A549 (cell line): Measurements from ENCODE around the gene ALDH3B1. TPM values are rescaled to one million over a fixed set of nuclear protein-coding genes. Genes with fewer than 3 reads are reported as not detected.

Experiments used
- ATOH8 ChIP-seq: fragments of 250-450 bp; sonication (Bioruptor Pico); IDR thresholded peaks from 2 replicates; pipeline ENCODE4 v1.5.0; 2020; ENCODE audit warnings: low read depth, mild to moderate bottlenecking, moderate library complexity
- BHLHE40 ChIP-seq: IDR thresholded peaks from 2 replicates; pipeline ENCODE4 v1.6.1; 2012; ENCODE audit warnings: low read depth, low read length, inconsistent platforms
- CBX2 ChIP-seq: fragments of 200-600 bp; sonication (generic); IDR thresholded peaks from 2 replicates; pipeline ENCODE4 v1.6.1; 2016; ENCODE audit warnings: low read depth, mild to moderate bottlenecking, borderline replicate concordance
- CHD2 ChIP-seq: fragments of 150-350 bp; IDR thresholded peaks from 2 replicates; pipeline ENCODE4 v1.6.1; 2014; ENCODE audit warnings: low read length; ENCODE audit not compliant: partially characterized antibody
- EHMT2 ChIP-seq: fragments of 200-600 bp; sonication (generic); IDR thresholded peaks from 2 replicates; pipeline ENCODE4 v1.6.1; 2016; ENCODE audit warnings: antibody characterized with exemption, low read depth, mild to moderate bottlenecking, moderate library complexity
- ELK1 ChIP-seq: fragments of 150-350 bp; IDR thresholded peaks from 2 replicates; pipeline ENCODE4 v1.6.1; 2014; ENCODE audit warnings: low read depth, mild to moderate bottlenecking, low read length
- ESRRA ChIP-seq: fragments of 150-350 bp; IDR thresholded peaks from 2 replicates; pipeline ENCODE4 v1.6.1; 2014; ENCODE audit warnings: mild to moderate bottlenecking, low read length, borderline replicate concordance
- HOXA7 ChIP-seq: fragments of 250-450 bp; sonication (Bioruptor Pico); IDR thresholded peaks from 2 replicates; pipeline ENCODE4 v1.5.0; 2020; ENCODE audit warnings: mild to moderate bottlenecking, moderate library complexity
- HOXB13 ChIP-seq: fragments of 250-450 bp; sonication (Bioruptor Pico); IDR thresholded peaks from 2 replicates; pipeline ENCODE4 v1.5.0; 2020; ENCODE audit warnings: low read depth, mild to moderate bottlenecking, moderate library complexity
- JUN ChIP-seq, 2 experiments: fragments of >200 bp; sonication (Bioruptor Twin); formaldehyde crosslinking; IDR thresholded peaks; 2 replicates in 1 of 2; 3 replicates in 1 of 2; pipeline ENCODE4 v1.6.1; 2016 to 2017
- JUNB ChIP-seq: fragments of >200 bp; sonication (Bioruptor Twin); formaldehyde crosslinking; IDR thresholded peaks from 2 replicates; pipeline ENCODE4 v1.6.1; 2016
- KDM5A ChIP-seq: fragments of 200-600 bp; sonication (generic); IDR thresholded peaks from 2 replicates; pipeline ENCODE4 v1.6.1; 2016; ENCODE audit warnings: antibody characterized with exemption, mild to moderate bottlenecking
- NFE2L2 ChIP-seq: fragments of 150-350 bp; conservative IDR thresholded peaks from 2 replicates; pipeline ENCODE4 v1.6.1; 2014; ENCODE audit warnings: low read length
- PHF8 ChIP-seq: fragments of 200-600 bp; sonication (generic); IDR thresholded peaks from 2 replicates; pipeline ENCODE4 v1.6.1; 2016; ENCODE audit warnings: low read depth, mild to moderate bottlenecking, antibody characterized with exemption, moderate library complexity, borderline replicate concordance
- POLR2A ChIP-seq: IDR thresholded peaks from 2 replicates; pipeline ENCODE4 v1.6.1; 2012; ENCODE audit warnings: mild to moderate bottlenecking, low read length
- POLR2AphosphoS2 ChIP-seq: conservative IDR thresholded peaks from 2 replicates; pipeline ENCODE4 v1.6.1; 2012; ENCODE audit warnings: low read length, improper control_type of control experiment, inconsistent platforms
- RAD21 ChIP-seq, 2 experiments: fragments of >200 bp in 1 of 2; sonication (Bioruptor Twin) in 1 of 2; formaldehyde crosslinking in 1 of 2; IDR thresholded peaks in 1 of 2; conservative IDR thresholded peaks in 1 of 2; 2 replicates in 1 of 2; 3 replicates in 1 of 2; pipeline ENCODE4 v1.6.1; 2012 to 2018; ENCODE audit warnings: inconsistent platforms in 1 of 2
- RCOR1 ChIP-seq: fragments of 150-350 bp; IDR thresholded peaks from 2 replicates; pipeline ENCODE4 v1.6.1; 2014; ENCODE audit warnings: antibody characterized with exemption, low read length, low read depth
- REST ChIP-seq: fragments of 200-600 bp; sonication (generic); IDR thresholded peaks from 2 replicates; pipeline ENCODE4 v1.6.1; 2016; ENCODE audit warnings: antibody characterized with exemption, mild to moderate bottlenecking, moderate library complexity
- SMC3 ChIP-seq: fragments of >200 bp; sonication (Bioruptor Twin); formaldehyde crosslinking; IDR thresholded peaks from 3 replicates; pipeline ENCODE4 v1.6.1; 2018; ENCODE audit warnings: inconsistent platforms
- SREBF2 ChIP-seq: fragments of 450-650 bp; IDR thresholded peaks from 2 replicates; pipeline ENCODE4 v1.6.1; 2014; ENCODE audit warnings: mild to moderate bottlenecking, moderate library complexity
- ZNF302 ChIP-seq: fragments of 250-450 bp; sonication (Bioruptor Pico); IDR thresholded peaks from 2 replicates; pipeline ENCODE4 v1.9.0; 2021; ENCODE audit warnings: inconsistent platforms, mild to moderate bottlenecking, moderate library complexity
- polyA plus RNA-seq, 4 experiments: library from polyadenylated mRNA; depleted of rRNA in 3 of 4; stranded (reverse); fragments of >200 nt; fragmentation: RNase III in 1 of 4; extraction: RNeasy Plus Mini Kit Qiagen cat#74134 plus additional on column Dnase treatment in 1 of 4; gene quantifications; 2 replicates in 3 of 4; 3 replicates in 1 of 4; pipeline ENCODE4 v1.2.3, GENCODE V29; 2011 to 2017
- TF ChIP-seq, protein P1 (sequence below): fragments of >200 bp; sonication (Bioruptor Twin); formaldehyde crosslinking; IDR thresholded peaks from 2 replicates; pipeline ENCODE4 v1.6.1; 2016

Gene ALDH3B1
- polyA plus RNA-seq, 2 of the 4 experiments (the other 2 are of a cell fraction) = 93.7 to 130 TPM

GRCh38 chr11:68008381-68009337 lies 1.5 kb upstream of the ALDH3B1 start (continued):
- TF ChIP-seq REST = no peak
- no peak for TF ChIP-seq HOXB13
- TF ChIP-seq BHLHE40 = no peak
- no peak for TF ChIP-seq SMC3
- TF ChIP-seq HOXA7 = no peak
- no peak for TF ChIP-seq POLR2AphosphoS2
- no peak for TF ChIP-seq JUNB
- TF ChIP-seq NFE2L2 = no peak
- TF ChIP-seq CHD2 = no peak
- TF ChIP-seq ELK1 = no peak
- TF ChIP-seq JUN (IDR thresholded peaks at IDR 0.05) = peak in 1 of 2 experiments; percentile 56; a peak in 2 of 5 replicates
- no peak for TF ChIP-seq ZNF302 (CRISPR knock-in tag)
- no peak for TF ChIP-seq RAD21 (conservative IDR thresholded peaks at IDR 0.05 in 1 of 2, IDR thresholded peaks at IDR 0.05 in 1 of 2)
- TF ChIP-seq, protein P1, sequence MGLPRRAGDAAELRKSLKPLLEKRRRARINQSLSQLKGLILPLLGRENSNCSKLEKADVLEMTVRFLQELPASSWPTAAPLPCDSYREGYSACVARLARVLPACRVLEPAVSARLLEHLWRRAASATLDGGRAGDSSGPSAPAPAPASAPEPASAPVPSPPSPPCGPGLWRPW = no peak
- TF ChIP-seq SREBF2 = no peak
- no peak for TF ChIP-seq POLR2A
- TF ChIP-seq PHF8 = no peak
- no peak for TF ChIP-seq RCOR1
- no peak for TF ChIP-seq EHMT2
- no peak for TF ChIP-seq KDM5A
- TF ChIP-seq CBX2 = no peak
- TF ChIP-seq ATOH8 (CRISPR knock-in tag) = no peak
- TF ChIP-seq ESRRA = no peak
- TF ChIP-seq, all 56 proteins: peak for 7
